RKO (cell line): ENCODE results near the gene FAU.

ENCODE experiments used
- DNase-seq: peaks from one replicate; pipeline ENCODE4 v3.0.0-alpha.2; 2016; ENCODE audit warnings: low spot score

The FAU gene

DNA sequence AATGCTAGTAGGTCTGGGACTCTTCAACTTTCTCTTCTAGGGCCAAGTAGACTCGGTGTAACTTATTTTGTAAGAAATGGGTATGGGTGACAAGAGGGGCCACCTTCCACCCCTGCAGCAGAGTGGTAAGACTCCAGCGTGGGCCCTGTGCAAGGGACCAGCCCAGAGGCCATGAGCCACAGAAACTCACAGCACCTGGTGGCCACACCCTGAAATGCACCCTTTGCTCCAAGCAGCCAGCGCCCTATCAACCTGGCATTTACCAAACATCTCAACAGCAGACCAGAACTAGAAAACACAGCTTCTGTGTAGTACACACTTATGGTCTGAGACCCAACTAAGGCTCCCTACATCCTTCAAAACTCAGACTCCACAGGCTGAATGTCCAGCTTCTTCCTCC is 43.8 kb downstream of the FAU start:
- peak; percentile 43 for DNase-seq

DNA sequence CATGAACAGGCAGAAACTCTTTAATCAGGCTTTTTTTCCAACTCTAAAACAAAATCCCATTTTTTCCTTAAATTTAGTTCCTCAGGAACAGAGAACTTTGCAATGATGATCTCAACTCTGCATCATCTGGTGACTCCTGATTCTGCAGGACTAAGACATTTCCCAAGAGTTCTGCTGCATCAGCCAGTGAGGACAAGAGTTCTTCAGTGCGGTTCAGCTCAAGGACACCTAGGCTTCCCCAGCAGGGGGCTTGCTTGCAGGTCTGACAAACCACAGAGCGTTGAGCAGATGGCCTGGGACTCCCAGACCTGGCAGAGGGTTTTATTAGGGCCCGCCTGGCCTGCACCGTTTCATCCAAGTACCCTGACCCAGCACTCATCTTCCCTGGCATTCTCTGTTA is 44.5 kb downstream of the FAU start:
- peak; percentile 51 for DNase-seq

DNA sequence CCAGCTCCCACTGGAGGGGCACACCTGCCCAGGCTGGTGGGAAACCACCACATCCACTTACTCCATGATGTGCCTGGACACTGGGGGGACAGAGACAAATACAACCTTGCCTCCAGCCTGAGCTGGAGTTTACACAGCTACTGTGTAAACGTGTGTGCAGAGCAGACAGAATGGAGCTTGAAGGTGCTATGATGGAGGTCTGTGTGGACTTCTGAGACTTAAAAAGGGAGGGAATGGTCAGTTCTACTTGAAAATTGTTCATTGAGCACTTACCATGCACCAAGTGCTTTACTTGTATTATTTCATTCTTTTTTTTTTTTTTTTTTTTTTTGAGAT is 49.3 kb downstream of the FAU start:
- no peak for DNase-seq

DNA sequence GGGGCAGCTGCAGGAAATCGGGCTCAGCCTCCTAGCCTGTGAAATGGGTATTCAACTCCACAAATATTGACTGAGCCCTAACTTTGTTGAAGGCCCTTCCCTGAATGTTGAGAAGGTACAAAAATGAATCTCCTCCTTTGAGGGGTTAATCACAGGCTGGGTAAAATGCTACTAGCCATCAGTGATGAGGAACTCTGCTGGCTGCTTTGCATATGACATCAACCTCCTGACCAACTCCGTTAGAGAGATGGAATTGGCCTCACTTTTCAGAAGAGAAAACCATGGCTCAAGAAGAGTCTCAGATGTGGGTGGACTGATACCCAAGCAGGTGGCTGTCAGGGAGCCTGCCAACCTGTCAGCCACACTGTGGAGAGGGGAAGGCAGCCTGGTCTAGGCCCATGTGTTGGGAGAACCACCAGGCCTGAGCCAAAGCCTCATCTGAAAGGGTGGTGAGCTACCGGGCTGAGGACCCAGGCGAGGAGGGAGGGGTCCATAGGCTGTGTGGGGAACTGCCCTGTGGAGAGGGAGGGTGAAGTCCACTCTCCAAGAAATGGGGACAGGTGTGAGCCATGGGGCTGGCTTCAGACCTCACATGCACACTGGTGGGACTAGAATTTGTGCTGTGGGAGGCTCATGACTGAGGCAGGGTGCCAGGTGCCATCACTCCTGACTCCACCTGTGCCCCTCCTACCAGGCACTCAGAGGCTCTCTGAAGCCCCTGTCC is 49.9 kb downstream of the FAU start:
- DNase-seq = no peak
